SK-N-SH treated with all-trans-retinoic acid at 6 μM for 48 hours (cell line): Measurements from ENCODE around the gene TMEM89.

Experiments used
- ARNTL ChIP-seq: fragments of 450-650 bp; formaldehyde crosslinking; IDR thresholded peaks from 2 replicates; pipeline ENCODE4 v1.5.0; 2020; ENCODE audit warnings: low read depth, mild to moderate bottlenecking, moderate library complexity, borderline replicate concordance
- ESRRG ChIP-seq: fragments of 250-450 bp; sonication (Bioruptor Pico); IDR thresholded peaks from 2 replicates; pipeline ENCODE4 v1.6.1; 2021; ENCODE audit warnings: mild to moderate bottlenecking
- OSR1 ChIP-seq: fragments of 250-450 bp; sonication (Bioruptor Pico); IDR thresholded peaks from 2 replicates; pipeline ENCODE4 v1.8.0; 2022; ENCODE audit warnings: moderate library complexity, mild to moderate bottlenecking, inconsistent platforms
- PPARA ChIP-seq: fragments of 250-450 bp; sonication (Bioruptor Pico); IDR thresholded peaks from 2 replicates; pipeline ENCODE4 v1.5.0; 2020; ENCODE audit warnings: mild to moderate bottlenecking, borderline replicate concordance
- RARB ChIP-seq: fragments of 250-450 bp; sonication (Bioruptor Pico); IDR thresholded peaks from 2 replicates; pipeline ENCODE4 v1.8.0; 2021; ENCODE audit warnings: mild to moderate bottlenecking, moderate library complexity
- TCF4 ChIP-seq: fragments of 250-450 bp; sonication (Bioruptor Pico); IDR thresholded peaks from 2 replicates; pipeline ENCODE4 v1.8.0; 2021; ENCODE audit warnings: mild to moderate bottlenecking, moderate library complexity, borderline replicate concordance
- ZFP30 ChIP-seq: fragments of 450-650 bp; formaldehyde crosslinking; IDR thresholded peaks from 2 replicates; pipeline ENCODE4 v1.5.0; 2022; ENCODE audit warnings: mild to moderate bottlenecking, moderate library complexity
- ZNF565 ChIP-seq: fragments of 450-650 bp; formaldehyde crosslinking; conservative IDR thresholded peaks from 2 replicates; pipeline ENCODE4 v1.5.0; 2020; ENCODE audit warnings: low read depth, mild to moderate bottlenecking, moderate library complexity
- ZNF8 ChIP-seq: fragments of 450-650 bp; formaldehyde crosslinking; IDR thresholded peaks from 2 replicates; pipeline ENCODE4 v1.5.0; 2020; ENCODE audit warnings: mild to moderate bottlenecking, moderate library complexity
- TF ChIP-seq, protein P1 (sequence below): fragments of 250-450 bp; sonication (Bioruptor Pico); IDR thresholded peaks from 2 replicates; pipeline ENCODE4 v1.8.0; 2020; ENCODE audit warnings: mild to moderate bottlenecking, moderate library complexity, borderline replicate concordance
- TF ChIP-seq, protein P2 (sequence below): fragments of 250-450 bp; sonication (Bioruptor Pico); IDR thresholded peaks from 2 replicates; pipeline ENCODE4 v1.5.1; 2020; ENCODE audit warnings: low read depth, mild to moderate bottlenecking, moderate library complexity
- TF ChIP-seq, protein P3 (sequence below): fragments of 250-450 bp; sonication (Bioruptor Pico); IDR thresholded peaks from 2 replicates; pipeline ENCODE4 v1.5.0; 2020; ENCODE audit warnings: mild to moderate bottlenecking, moderate library complexity
- TF ChIP-seq, protein P4 (sequence below): fragments of 250-450 bp; sonication (Bioruptor Pico); IDR thresholded peaks from 2 replicates; pipeline ENCODE4 v1.8.0; 2021; ENCODE audit warnings: low read depth, mild to moderate bottlenecking, moderate library complexity, borderline replicate concordance
- TF ChIP-seq, protein P5 (sequence below): fragments of 250-450 bp; sonication (Bioruptor Pico); IDR thresholded peaks from 2 replicates; pipeline ENCODE4 v1.5.1; 2021; ENCODE audit warnings: mild to moderate bottlenecking, moderate library complexity

DNA sequence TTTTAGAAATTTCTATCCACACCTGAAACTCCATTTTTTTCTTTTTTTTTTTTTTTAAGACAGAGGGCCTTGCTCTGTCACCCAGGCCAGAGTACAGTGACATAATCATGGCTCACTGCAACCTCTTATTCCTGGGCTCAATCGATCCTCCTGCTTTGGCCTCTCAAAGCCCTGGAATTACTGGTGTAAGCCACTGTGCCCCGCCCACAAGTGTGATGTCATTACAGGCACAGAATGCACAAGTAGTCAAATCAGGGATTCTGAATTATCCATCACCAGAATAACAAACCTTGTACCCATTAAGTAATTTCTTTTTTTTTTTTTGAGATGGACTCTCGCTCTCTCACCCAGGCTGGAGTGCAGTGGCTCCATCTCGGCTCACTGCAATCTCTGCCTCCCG is 14.1 kb downstream of the TMEM89 start:
- TF ChIP-seq PPARA (CRISPR knock-in tag) (no peak), RARB (CRISPR knock-in tag) (no peak), ESRRG (CRISPR knock-in tag) (no peak), ARNTL (CRISPR knock-in tag) (no peak), TCF4 (CRISPR knock-in tag) (no peak), ZFP30 (no peak), ZNF565 (CRISPR knock-in tag) (no peak), OSR1 (CRISPR knock-in tag) (no peak), ZNF8 (CRISPR knock-in tag) (no peak)
- TF ChIP-seq, protein P1, sequence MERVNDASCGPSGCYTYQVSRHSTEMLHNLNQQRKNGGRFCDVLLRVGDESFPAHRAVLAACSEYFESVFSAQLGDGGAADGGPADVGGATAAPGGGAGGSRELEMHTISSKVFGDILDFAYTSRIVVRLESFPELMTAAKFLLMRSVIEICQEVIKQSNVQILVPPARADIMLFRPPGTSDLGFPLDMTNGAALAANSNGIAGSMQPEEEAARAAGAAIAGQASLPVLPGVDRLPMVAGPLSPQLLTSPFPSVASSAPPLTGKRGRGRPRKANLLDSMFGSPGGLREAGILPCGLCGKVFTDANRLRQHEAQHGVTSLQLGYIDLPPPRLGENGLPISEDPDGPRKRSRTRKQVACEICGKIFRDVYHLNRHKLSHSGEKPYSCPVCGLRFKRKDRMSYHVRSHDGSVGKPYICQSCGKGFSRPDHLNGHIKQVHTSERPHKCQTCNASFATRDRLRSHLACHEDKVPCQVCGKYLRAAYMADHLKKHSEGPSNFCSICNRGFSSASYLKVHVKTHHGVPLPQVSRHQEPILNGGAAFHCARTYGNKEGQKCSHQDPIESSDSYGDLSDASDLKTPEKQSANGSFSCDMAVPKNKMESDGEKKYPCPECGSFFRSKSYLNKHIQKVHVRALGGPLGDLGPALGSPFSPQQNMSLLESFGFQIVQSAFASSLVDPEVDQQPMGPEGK (CRISPR knock-in tag), result no peak
- TF ChIP-seq, protein P2, sequence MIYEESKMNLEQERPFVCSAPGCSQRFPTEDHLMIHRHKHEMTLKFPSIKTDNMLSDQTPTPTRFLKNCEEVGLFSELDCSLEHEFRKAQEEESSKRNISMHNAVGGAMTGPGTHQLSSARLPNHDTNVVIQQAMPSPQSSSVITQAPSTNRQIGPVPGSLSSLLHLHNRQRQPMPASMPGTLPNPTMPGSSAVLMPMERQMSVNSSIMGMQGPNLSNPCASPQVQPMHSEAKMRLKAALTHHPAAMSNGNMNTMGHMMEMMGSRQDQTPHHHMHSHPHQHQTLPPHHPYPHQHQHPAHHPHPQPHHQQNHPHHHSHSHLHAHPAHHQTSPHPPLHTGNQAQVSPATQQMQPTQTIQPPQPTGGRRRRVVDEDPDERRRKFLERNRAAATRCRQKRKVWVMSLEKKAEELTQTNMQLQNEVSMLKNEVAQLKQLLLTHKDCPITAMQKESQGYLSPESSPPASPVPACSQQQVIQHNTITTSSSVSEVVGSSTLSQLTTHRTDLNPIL (CRISPR knock-in tag), result no peak
- TF ChIP-seq, protein P3, sequence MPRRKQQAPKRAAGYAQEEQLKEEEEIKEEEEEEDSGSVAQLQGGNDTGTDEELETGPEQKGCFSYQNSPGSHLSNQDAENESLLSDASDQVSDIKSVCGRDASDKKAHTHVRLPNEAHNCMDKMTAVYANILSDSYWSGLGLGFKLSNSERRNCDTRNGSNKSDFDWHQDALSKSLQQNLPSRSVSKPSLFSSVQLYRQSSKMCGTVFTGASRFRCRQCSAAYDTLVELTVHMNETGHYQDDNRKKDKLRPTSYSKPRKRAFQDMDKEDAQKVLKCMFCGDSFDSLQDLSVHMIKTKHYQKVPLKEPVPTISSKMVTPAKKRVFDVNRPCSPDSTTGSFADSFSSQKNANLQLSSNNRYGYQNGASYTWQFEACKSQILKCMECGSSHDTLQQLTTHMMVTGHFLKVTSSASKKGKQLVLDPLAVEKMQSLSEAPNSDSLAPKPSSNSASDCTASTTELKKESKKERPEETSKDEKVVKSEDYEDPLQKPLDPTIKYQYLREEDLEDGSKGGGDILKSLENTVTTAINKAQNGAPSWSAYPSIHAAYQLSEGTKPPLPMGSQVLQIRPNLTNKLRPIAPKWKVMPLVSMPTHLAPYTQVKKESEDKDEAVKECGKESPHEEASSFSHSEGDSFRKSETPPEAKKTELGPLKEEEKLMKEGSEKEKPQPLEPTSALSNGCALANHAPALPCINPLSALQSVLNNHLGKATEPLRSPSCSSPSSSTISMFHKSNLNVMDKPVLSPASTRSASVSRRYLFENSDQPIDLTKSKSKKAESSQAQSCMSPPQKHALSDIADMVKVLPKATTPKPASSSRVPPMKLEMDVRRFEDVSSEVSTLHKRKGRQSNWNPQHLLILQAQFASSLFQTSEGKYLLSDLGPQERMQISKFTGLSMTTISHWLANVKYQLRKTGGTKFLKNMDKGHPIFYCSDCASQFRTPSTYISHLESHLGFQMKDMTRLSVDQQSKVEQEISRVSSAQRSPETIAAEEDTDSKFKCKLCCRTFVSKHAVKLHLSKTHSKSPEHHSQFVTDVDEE (CRISPR knock-in tag), result no peak
- TF ChIP-seq, protein P4, sequence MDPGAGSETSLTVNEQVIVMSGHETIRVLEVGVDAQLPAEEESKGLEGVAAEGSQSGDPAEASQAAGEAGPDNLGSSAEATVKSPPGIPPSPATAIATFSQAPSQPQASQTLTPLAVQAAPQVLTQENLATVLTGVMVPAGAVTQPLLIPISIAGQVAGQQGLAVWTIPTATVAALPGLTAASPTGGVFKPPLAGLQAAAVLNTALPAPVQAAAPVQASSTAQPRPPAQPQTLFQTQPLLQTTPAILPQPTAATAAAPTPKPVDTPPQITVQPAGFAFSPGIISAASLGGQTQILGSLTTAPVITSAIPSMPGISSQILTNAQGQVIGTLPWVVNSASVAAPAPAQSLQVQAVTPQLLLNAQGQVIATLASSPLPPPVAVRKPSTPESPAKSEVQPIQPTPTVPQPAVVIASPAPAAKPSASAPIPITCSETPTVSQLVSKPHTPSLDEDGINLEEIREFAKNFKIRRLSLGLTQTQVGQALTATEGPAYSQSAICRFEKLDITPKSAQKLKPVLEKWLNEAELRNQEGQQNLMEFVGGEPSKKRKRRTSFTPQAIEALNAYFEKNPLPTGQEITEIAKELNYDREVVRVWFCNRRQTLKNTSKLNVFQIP (CRISPR knock-in tag), result no peak
- TF ChIP-seq, protein P5, sequence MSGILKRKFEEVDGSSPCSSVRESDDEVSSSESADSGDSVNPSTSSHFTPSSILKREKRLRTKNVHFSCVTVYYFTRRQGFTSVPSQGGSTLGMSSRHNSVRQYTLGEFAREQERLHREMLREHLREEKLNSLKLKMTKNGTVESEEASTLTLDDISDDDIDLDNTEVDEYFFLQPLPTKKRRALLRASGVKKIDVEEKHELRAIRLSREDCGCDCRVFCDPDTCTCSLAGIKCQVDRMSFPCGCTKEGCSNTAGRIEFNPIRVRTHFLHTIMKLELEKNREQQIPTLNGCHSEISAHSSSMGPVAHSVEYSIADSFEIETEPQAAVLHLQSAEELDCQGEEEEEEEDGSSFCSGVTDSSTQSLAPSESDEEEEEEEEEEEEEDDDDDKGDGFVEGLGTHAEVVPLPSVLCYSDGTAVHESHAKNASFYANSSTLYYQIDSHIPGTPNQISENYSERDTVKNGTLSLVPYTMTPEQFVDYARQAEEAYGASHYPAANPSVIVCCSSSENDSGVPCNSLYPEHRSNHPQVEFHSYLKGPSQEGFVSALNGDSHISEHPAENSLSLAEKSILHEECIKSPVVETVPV, result no peak
